ENCODE measurements around the gene MAMLD1.

The MAMLD1 gene

DNA sequence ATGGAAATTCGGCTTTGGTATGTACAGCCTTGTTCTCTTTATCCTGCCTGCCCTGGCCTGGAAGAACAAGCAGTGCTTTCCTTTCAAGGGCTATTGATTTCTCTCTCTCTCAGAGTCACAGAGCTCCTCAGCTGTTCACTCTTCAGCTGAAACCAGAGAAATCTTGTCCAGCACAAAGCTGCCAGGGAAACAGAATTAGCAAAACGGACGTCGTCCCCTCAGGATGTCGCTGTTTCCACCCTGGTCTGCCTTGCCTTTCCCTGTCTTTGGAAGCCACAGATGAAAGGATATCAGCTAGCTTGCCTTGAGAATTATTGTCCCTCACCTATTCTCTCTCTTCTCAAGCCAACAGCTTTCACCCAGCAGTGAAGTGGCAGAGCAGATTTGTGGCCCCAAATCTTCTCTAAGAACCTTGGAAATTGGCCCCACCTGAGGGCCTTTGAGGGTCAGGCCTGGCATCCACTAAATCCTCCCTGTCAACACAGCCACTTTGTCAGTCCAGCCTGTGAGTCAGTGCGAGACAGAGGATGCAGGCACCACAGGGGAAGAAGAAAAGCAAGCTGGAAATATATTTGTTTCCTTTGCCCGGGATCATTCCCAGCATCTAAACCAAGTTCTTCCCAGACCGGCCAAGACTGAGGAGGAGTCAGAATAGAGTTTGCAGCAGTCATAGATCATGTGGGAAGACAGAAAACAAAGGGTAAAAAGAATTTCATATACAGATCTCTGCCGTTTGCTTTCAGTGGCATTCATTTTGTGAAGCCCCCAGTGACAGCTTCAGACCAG is 141.5 kb downstream of the MAMLD1 start:
- ATAC-seq, result no peak

DNA sequence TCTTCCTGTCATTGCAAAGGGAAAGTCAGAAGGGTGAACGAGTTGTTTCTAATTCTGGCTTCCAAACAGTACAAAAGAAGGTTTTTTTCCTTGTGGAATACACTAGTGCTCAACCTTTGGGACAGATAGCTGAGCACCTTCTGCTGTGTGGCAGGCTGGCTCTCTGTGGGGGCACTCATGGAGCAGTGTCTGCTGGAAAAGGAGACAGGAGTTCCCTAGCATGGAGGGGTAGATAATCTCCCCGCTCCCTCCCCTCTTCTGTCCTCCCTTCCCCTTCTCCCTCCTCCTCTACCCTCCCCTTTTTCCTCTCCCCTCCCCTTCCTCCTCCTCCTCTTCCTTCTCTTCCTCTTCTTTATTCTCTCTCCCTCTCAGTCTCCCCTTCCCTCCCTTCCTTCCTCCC is 142.9 kb downstream of the MAMLD1 start:
- no peak for ATAC-seq

DNA sequence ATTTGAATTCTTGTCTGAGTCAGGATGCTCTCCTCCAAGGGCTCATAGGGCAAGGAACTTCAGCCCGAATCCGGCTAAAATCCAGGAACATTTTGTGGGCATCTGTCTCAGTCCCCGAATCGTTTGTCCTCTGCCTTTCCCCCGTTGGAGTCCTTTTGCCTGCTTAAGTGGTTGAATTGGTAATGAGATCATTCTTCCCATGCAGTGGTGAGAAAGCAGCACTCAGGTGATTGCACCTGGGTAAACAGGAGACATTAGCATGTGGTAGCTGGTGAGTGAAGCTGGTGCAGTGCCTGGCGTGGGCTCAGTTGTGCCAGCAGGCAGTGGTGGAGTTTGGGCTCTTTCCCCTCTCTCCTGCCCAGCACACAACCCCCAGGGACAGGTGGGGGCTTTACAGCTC is 143.4 kb downstream of the MAMLD1 start:
- ATAC-seq, result no peak

DNA sequence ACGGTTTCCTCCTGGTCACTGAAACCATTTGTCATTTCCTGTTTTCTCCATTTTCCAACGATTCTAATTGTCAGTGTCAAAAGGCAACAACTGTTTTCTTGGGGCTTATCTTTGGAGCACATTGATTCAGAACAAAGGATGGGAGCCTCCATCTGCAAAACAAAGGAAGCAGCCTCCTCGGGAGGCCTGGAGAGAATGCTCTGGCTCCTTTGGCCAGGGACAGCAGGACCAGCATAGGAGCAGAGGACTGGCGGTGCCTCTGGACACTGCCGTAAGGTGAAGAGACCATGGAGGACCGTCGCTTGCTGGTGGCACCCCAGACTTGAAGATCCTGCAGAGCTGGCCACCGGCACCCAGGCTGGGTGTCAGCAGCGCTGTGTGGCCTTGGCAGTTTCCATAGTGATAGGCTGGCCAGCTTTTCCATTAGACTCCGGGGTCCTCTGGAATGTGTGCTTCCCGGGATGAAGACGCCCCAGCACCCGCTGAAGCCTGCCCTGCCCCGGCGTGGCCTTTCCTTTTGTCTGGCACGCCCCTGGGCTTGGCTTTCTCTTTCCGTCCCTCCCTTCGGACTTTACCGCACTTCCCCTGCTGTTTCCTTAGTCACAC is 144.2 kb downstream of the MAMLD1 start:
- no peak for ATAC-seq

DNA sequence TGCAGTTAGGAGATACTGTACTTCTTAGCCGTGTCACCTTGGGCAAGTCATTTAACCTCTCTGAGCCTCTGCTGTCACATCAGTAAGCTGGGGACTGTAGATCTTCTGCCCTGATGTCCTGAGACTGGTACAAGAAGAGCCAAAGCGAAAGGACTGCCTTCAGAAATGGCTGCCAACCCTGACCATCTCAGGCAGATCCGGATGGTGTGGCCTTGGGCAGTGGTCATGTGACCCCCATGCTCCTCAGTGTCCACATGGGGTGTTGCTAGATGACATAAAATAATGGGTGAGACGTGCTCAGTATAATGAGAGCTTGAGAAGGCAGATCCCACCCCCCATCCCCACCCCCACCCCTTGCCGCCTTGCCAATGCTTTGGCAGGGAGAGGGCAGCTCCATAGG is 144.9 kb downstream of the MAMLD1 start:
- no peak for ATAC-seq

DNA sequence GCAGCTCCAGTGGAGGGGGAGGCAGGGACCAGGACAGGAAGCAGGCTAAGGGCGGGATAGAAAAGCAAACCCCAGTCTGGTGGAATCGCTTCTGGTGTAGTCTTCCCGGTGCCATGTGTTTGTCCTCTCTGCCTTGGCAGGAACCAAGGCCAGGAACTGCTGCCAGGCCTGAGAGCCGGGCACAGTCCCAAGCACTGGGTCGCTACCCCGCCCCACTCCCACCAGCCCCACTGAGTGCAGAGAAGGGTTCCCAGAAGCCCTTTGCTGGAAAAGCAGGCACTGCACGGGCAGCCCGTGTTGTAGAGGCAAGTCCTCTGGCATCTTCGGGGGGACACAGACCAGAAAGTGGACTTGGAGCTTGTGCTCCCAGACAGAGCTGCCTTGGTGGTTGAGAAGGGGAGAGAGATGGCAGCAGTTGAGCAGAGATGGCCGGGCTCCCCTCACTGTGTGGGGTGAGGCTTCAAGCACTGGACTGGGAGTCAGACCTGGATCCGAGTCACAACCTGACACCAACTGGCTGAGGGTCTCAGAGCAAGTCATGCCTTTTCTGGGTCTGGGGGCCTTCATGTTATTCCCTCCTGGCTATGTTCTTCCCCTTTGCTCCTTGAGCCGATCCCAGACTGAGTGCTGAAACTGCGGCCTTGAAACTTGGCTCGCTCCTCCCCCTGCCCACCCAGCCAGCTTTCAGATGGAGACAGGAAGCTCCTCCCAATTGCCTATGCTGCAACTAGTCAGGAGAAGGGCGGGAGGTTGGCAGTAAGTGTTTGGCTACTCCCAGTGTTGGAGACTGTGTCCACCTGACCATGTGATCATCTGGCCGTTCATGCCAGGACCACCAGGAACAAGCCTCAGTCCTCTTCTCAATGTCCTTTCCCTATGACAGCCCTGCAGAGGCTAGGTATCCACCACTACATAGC is 145.6 kb downstream of the MAMLD1 start:
- no peak for ATAC-seq

DNA sequence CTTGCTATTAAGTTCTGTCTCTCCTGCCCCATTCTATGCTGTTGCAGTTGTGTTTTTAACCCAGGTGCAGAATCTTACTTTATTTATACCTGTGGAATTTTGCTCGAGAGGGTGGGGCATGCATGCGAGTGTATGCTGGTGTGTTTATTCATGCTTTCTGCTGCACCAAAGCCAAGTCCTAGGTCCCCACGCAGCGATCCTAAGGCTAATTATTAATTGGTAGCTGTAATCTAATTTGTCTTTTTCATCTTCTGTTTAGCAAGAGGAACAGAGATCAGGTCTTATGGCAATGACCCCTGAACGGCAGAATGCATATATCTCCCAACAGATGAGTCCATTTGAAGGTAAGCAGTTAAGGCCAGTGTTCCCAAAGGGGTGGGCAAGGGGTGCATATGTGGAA is 146.6 kb downstream of the MAMLD1 start:
- ATAC-seq, result no peak

DNA sequence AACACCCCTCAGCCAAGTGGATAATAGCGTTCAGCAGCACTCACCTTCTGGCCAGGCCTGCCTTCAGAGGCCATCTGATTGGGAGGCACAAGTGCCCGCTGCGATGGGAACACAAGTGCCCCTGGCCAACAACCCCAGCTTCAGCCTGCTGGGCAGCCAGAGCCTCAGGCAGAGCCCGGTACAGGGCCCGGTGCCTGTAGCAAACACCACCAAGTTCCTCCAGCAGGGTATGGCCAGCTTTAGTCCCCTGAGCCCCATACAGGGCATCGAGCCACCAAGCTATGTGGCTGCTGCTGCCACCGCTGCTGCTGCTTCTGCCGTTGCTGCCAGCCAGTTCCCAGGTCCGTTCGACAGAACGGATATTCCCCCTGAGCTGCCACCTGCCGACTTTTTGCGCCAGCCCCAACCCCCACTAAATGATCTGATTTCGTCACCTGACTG is 149.4 kb downstream of the MAMLD1 start:
- no peak for ATAC-seq

DNA sequence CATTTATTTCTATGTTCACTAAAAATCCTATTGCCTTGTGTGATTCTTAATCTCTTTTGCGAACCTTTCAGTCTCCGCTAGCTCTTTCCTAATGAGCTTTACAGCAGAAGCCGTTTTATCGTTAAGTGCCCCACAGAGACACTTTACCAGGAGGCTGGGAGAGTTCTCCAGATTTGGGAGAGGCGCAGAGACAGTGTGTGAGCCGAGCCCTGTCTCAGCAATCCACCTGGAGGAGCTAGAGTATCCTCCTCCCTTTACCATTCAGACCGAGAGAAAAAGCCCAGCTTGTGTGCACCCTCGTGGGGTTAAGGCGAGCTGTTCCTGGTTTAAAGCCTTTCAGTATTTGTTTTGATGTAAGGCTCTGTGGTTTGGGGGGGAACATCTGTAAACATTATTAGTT is 150.4 kb downstream of the MAMLD1 start:
- no peak for ATAC-seq

DNA sequence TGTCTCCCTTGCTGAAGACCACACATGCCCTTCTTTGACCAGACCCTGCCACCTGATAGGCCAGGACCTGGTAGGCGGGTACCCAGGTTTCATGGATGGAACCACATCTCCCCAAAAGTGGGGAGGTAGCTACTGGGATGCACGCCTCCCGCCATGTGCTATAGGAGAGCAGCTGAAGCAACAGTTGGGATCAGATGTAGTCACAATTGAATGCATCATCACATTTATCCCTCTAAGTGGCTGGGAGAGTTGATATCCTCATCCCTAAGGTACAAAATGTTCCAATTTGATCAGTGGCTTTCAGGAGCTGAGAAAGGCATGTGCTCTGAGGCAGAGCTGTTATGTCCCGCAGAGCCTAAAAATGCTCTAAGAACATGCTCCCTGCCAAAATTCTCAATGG is 151.3 kb downstream of the MAMLD1 start:
- no peak for ATAC-seq

DNA sequence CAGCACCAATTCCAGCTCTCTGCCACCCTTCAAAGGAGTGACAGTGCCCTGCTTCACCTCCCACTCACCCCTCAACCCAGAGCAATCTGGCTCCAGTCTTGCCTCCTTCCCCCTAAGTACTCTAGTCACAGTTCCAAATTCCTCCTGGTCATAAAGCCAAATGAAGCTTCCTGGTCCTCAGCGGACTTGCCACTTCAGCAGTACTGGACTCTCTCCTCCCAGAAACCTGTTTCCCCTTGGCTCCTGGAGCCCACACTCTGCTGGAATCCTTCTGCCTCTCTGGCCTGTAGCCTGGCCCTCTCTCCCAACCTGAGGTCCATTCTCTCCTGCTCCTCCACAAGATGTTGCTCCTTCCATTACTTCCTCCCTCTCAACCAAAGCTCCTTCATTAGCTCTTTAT is 152.7 kb downstream of the MAMLD1 start:
- ATAC-seq, result no peak

DNA sequence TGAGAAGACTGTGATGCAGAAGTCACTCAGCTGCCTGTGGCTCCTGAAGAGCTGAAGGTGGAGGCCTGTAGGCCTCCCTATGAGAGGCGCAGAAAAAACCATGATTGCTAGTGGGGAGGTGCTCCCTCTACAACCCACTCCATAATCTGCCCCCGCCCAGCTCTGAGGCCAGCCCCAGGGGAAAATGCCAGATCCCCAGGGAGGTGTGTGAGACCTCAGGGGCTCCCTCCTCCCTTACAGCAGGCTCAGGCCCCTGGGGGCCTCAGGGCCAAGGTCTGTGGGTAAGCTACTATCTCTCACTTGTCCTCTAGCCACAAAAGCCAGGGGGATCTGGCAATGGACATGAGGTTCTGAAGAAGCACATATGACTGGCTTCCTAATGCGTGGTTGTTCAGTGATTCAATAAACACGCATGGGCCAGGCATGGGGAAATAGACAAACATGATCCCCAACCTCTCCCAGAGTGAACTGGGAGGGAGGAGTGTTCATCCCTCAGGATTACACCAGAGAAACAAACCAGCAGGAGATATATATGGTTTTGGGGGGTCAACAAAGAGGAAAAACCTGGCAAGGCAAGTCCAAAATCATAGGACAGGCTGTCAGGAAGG is 154.3 kb downstream of the MAMLD1 start:
- ATAC-seq, result no peak

DNA sequence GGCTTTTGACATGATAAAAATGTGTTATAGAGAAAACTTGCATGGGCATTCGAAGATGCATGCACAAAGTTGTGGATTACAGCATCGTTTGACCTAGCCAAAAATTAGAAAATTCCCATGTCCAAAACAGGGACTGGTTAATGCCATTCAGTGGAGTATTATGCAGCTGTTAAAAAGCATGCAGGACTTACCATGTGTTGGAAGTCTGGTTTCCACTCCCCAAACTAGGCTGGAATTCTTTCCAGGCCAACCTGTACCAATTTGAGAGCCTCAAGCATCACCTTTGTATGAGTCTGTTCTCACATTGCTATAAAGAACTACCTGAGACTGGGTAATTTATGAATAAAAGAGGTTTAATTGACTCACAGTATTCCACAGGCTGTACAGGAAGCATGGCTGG is 159.4 kb downstream of the MAMLD1 start:
- no peak for ATAC-seq

DNA sequence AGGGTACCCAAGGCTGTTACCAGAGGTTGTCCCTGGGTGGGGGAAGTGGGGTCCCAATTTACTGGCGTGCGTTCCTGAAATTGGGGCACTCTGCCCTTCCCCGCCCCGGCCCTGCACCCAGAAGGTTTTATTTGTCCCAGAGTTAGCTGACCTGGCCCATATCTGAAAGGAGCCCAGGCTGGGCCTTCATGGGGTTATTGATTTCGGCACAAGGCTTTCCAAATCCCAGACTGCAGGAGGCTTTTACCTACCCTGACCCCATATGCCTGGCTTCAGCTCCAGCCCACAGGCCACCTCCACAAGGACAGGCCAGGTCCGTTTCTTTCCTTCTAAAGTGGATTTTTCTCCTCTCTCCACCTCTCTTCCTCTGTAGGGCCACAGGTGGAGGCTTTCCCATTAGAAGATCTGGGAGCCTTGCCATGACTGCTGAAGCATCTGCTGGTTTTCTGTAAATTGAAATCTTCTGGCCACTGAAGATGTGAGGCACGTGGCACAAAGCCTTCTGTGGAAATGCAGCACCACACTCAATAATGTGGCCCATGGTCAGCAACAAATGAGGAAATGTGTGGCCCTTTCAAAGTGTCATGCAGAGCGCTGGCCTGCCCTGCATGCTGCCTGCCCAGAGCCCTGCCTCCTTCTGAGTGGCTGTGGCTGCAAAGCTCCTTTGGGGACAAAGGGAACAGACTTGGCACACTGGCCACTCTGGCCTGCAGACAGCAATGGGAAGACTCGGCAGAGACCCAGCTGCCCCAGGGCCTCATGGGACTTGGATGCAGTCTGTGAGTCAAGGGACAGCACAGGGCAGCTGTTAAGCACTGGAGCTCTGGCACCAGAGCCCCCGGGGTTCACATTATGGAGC is 162.2 kb downstream of the MAMLD1 start:
- ATAC-seq, result no peak

DNA sequence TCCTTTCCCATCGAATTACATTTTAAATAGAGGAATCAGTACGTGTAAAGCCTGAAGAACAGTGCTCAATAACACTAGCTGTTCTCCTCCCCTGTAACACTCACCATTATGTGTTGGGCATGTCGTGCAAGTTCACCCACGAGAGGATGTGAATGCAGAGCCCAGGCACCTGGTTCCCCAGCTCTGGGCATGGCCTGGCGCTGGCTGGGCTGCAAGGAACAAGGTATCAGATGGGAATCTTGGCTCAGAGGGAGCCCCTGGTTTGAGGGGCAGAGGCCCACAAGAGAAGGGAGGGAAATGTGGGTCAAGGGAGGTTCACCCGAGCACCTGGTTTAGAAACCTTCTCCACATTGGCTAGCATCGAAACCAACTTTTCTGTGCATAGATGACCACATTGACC is 163.6 kb downstream of the MAMLD1 start:
- no peak for ATAC-seq

DNA sequence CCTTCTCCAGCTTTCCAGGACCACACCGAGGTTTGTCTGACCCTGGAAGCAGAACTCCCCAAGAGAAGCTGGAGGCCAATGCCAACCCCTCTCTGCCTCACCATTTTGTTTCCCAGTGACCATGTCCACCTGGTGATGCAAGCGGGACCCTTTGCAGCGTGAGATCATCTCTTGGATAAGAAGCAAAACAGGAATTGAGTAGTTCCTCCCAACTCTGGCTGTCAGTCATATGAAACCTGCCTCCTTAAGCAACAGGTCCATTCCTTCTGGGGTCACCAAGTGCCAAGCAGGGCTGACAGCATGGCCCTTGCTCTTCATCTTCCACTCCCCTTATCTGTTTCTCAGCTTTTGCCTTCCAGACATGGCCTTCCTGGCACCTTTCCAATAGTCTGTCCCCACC is 164.0 kb downstream of the MAMLD1 start:
- ATAC-seq, result no peak

DNA sequence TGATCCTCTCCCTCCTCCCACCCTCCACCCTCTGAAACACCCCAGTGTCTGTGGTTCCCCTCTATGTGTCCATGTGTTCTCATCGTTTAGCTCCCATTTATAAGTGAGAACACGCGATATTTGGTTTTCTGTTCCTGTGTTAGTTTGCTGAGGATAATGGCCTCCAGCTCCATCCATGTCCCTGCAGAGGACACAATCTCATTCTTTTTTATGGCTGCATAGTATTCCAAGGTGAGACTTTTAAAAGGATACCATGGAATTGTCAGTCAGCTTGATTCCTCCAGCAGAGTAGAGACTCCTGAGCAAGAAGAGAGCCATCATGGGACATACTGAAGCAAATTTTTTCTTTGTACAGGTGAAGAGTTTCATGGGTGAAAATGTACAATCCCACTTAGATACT is 166.5 kb downstream of the MAMLD1 start:
- ATAC-seq, result no peak

DNA sequence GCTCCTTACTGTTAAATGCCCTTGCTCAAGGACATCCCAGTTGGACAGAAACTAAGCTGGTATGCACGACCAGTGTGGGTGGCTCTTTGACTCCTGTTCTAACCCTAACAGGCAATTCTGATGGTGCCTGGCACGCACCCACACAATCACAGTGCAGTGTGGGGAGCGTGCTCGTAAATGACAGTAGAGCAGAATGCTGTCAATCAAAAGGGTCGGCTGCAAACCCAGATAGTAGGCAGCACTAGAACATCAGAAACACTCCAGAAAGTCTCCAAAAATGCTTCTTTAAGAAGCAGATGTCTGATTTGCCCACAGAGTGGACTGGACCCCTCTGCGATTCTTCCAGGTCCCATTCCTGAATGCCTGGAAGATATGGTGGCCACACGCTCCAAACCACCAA is 167.7 kb downstream of the MAMLD1 start:
- no peak for ATAC-seq

DNA sequence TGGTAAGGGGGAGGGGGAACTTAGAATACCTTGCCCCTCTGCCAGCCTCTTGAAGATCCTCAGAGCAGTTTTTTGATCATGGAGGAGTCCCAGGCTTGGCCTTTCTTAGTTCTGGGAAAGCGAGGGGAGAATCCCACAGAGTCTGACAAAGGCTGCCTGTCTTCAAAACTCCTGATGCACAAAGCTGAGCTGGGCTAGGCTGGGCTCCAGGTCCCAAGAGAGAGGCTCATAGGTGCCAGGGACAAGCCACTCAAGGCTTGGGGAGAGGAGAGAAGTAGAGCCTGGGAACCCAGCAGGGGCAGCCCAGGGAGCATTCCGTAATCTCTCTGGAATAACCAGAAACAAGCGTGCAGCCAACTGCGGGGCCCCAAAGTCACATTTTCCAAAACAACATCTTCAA is 168.3 kb downstream of the MAMLD1 start:
- no peak for ATAC-seq

DNA sequence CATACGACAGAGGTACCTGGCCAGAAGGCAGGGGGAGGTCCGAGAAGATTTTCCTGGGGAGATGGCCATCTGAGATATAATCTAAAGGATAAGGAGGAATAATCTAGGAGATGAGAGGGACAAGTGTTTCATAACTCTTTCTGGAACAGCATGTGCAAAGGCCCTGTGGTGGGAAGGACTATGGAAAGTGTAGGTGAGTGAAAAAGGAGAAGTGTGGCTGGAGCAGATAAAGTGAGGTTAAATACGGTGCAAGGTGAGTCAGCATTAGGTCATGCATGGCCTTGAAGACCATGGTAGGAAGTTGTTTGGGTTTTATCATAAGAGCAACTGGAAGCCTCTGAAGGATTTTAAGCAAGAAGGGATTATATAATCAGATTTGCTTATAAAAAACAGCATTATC is 170.7 kb downstream of the MAMLD1 start:
- ATAC-seq, result no peak

DNA sequence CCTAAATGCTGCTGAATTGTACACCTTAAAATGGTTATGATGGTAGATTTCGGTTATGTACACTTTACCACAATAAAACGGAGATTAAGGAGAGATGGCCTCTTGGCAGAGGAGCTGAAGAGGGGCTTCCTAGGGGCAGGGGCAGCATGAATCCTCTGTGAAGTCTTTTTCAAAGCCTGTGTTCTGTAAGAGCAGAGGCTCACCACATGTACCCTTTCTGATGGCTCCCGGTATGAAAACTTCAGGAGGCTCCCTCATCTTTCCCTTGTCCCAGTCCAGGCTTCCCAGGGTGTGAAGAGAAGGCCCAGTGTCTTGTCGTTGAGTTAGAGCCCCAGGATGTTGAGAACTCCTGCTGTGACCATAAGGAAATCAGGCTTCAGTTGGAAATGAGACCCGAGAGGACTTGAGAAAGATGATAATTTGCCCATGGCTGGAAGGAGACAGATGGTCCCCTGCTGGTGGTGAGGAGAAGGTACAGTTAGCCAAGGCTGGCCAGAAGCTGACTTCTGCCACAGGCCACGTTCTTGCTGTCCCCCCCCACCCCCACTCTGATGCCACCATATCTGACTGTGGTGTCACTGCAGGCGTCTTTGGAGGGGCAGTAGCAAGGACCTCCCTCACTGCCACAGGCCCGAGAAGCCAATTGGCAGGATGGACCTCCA is 173.5 kb downstream of the MAMLD1 start:
- no peak for ATAC-seq

DNA sequence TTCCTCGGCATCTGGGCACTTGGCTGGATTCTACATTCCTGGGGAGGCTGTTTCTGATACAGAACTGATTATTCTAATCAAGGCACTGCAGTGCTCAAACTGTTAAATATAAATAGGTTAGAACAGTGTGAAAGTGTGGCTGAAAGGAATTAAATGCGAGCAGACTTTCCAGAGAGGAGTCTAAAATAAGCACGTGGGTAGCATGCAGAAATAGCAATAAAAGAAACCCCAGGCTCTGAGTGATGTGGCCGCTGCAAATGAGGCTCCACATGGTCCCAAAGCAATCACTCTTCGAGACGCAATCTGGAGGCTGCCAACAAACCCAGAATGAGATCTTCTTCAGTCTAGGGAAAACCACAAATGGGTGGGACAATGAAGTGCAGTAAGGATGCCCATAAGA is 174.7 kb downstream of the MAMLD1 start:
- ATAC-seq, result no peak
